Airway epithelial cell (primary cell): ENCODE measurements around the gene IL23A. TPM values are rescaled to one million over a fixed set of nuclear protein-coding genes. Genes with fewer than 3 reads are reported as not detected.

Source experiments
- total RNA-seq: library from RNA; depleted of rRNA; stranded (reverse); fragments of >200 nt; gene quantifications from 2 replicates; pipeline ENCODE4 v1.2.3, GENCODE V29; 2015

IL23A gene
- total RNA-seq: 0.92 TPM in 1 of 2 replicates, not detected in the other

GRCh38 chr12:56338308-56339157, at the start of gene IL23A:
Gene IL23A, plus strand, starts transcription at chr12:56338884. Its CDS starts 161 bp downstream, at chr12:56339045.

DNA sequence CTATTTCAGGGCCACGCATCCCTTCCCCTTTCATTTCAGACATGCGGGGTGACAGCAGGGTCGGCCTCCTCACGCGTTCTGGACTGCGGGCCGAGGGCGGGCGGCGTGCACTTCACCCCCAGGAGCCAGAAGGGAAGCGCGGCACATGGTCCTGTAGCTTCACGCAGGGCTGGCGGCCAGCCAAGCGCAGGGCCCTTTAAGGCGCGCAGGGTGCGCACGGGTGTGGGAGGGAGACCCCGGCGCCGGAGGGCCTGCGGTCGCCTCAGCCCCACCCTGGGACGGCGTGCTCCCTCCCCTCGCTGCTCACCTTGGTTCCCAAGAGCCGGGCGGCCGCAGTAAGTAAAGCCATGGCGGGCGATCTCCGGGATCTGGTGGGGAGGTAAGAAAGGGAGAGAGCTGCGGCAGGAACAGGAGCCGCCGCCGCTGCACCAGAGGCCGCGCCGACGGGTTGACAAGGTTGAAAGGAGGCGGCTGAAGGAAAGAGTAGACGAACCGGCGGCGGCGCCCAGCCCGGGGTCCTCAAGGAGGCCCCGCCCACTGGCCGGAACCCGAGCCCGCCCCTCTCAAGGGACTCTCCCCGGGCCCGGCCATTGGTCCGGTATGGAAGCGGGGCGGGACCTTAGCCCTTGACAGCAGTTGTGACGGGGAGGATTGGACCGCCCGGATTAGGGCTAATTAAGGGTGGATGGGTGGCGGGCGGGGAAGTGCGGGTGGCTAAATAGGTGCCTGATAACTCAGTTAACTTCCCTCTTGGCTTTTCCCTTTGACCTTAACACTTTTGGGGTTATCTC, 38.6 kb upstream of the IL23A start, which contains the start of gene CS:
Gene CS, minus strand, starts transcription at position 478 of the 791 bp plus-strand sequence. Its CDS starts 129 bp downstream, at position 349.

DNA sequence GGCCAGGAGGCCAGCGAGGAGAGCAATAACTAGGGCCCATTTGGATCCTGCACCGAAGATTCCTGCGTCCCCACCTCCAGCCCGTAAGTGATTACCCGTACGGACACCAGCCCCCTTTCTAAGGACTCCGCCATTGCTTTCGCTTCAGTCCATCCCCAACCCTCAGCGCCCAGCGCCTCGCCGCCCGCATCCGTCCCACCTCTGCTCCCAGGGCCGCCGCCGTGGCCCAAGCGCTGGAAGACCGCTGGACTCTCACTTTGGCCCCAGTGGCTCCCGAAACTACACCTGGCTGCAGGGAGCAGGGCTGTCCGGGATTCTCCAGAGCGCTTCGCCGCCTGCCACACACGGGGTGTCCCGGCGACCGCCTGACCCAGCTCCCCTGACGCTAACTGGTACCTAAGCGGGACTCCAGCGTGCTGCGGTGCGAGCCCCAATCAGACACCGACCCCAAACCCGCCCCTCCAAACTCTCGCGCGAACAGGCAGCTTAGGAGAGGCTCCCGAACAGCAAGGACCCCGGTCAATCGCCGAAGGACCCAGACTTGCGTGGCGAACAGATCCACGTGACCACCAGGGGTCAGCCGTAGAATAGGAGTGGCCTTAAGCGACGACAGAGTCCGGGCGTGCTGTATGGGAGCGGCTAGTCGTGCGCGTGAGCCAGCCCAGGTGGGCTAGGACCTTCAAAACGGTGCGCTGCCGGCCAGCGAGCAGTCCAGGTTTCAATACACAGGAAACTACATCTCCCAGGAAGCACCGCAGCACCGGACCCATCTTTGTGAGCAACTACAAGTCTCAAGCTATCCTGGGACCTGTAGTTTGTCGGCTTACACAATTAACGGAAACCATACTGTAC, 22.8 kb upstream of the IL23A start, which contains the start of gene CNPY2:
Gene CNPY2, minus strand, starts transcription at position 367 of the 852 bp plus-strand sequence. CDS start 771 bp downstream, outside the sequence.

DNA sequence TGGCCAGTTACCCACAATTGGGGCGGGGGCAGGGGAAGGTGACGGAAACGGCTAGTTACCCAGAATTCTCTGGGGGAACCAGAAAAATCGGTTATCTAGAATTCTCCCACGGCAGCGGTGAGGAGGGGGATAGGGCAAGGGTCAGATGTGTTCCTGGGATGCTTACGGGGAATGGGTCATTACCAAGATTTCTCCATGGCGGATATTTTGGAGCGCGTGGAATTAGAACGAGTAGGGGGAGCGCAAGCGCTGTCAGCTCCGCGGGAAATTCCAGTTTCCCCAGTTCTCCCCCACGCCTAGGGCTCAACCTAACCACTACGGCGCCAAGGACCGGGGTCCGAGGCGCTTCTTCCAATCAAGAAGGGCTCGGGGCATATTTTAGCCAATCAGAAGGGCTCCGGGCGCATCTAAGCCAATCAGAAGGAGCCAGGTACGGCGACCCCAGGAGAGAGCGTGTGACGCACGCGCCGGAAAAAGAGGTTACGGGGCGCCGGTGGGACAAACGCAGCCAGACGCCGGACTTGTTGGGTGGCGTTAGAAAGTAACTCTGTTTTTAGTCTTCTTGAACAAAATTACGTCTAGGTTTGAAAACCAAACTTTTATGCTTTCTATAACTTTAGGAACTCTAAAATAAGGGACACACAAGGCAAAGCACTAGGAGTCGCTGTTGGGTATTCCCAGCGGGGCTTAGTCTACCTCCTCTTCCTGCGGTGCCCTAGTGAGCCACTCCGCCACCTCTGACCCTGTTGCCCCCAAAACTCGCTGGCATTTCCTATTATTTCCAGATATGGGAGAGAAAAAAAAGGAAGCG, 4.8 kb upstream of the IL23A start, which contains the start of gene PAN2:
Gene PAN2, minus strand, starts transcription at position 322 of the 811 bp plus-strand sequence. CDS start 906 bp downstream, outside the sequence.

DNA sequence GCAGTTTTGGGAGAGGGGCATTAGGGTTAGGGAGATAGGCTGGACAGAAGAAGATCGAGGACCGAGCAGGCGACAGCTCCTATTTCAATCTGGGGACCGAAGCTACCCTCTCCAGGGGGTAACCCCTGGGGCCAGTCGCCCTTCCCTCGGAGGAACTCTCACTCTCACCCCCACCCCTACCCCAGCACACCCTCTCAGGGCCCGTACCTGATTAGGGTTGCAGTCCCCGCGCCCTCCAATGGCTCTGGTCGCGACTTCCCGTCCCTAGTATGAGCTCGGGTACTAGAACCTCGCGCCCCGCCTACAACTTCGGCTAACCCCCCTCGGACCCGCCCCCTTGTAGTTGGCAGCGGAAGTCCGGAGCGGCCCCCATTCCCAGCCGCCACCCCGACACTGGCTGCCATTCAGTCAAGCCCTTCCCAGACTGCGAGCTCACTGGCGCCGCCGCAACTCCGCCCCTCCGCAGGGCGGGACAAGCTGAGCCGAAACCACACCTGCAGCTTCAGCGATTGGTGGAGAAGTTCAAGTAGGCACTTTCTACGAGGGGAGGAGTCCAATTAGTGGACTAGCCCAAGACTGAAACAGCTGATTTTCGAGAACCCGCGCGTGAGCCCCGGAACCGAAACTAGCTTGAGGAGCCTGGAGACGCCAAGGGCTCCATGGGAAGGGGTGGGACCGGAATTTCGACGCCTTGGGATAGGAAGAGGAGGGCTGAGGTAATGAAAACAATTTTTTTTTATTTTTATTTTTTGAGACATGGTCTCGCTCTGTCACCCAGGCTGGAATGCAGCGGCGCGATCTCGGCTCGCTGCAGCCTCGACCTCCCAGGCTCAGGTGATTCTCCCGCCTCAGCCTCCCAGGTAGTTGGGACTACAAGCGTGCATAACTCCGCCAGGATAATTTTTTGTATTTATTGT, 21.4 kb downstream of the IL23A start, which contains the start of gene STAT2:
Gene STAT2, minus strand, starts transcription at position 257 of the 917 bp plus-strand sequence. CDS start 3,536 bp downstream, outside the sequence.

GRCh38 chr12:56362130-56363059, 23.7 kb downstream of the IL23A start, which contains the start of gene APOF:
Gene APOF, minus strand, starts transcription at chr12:56362857. Its CDS starts 112 bp downstream, at chr12:56362745.

Other genes with a start within 250 kb of the IL23A start
- gene PA2G4, start 234.3 kb upstream of the IL23A start, total RNA-seq: 322 and 323 TPM in 2 replicates
- gene RPL41, start 222.3 kb upstream of the IL23A start, total RNA-seq: 4,695 and 6,389 TPM in 2 replicates
- 0.98 and 2.2 TPM in 2 replicates for gene ZC3H10, start 220.6 kb upstream of the IL23A start, total RNA-seq
- gene ESYT1, start 210.6 kb upstream of the IL23A start, total RNA-seq: 152 and 202 TPM in 2 replicates
- 56.0 and 95.3 TPM in 2 replicates for gene MYL6B, start 186.3 kb upstream of the IL23A start, total RNA-seq
- gene MYL6, start 180.5 kb upstream of the IL23A start, total RNA-seq: 1,958 and 2,366 TPM in 2 replicates
- 22.7 and 28.4 TPM in 2 replicates for gene SMARCC2, start 149.4 kb upstream of the IL23A start, total RNA-seq
- 32.7 and 36.3 TPM in 2 replicates for gene RNF41, start 117.0 kb upstream of the IL23A start, total RNA-seq
- 43.2 and 50.9 TPM in 2 replicates for gene NABP2, start 114.5 kb upstream of the IL23A start, total RNA-seq
- not detected in 2 replicates for gene SLC39A5, start 108.8 kb upstream of the IL23A start, total RNA-seq
- gene ANKRD52, start 80.5 kb upstream of the IL23A start, total RNA-seq: 12.4 and 18.3 TPM in 2 replicates
- 7.8 and 18.3 TPM in 2 replicates for gene COQ10A, start 71.9 kb upstream of the IL23A start, total RNA-seq
- gene CS, start 38.6 kb upstream of the IL23A start, total RNA-seq: 111 and 144 TPM in 2 replicates
- 78.9 and 88.9 TPM in 2 replicates for gene CNPY2, start 22.9 kb upstream of the IL23A start, total RNA-seq
- gene PAN2, start 4.9 kb upstream of the IL23A start, total RNA-seq: 12.6 and 15.4 TPM in 2 replicates
- 36.3 and 37.5 TPM in 2 replicates for gene STAT2, start 21.2 kb downstream of the IL23A start, total RNA-seq
- gene APOF, start 24.0 kb downstream of the IL23A start, total RNA-seq: not detected in 2 replicates
- gene TIMELESS, start 110.5 kb downstream of the IL23A start, total RNA-seq: 14.2 and 17.8 TPM in 2 replicates
- not detected in 2 replicates for gene MIP, start 115.8 kb downstream of the IL23A start, total RNA-seq
- 1.9 and 2.0 TPM in 2 replicates for gene SPRYD4, start 129.7 kb downstream of the IL23A start, total RNA-seq
- 4.2 and 6.0 TPM in 2 replicates for gene GLS2, start 149.3 kb downstream of the IL23A start, total RNA-seq
- 12.9 and 21.6 TPM in 2 replicates for gene RBMS2, start 182.9 kb downstream of the IL23A start, total RNA-seq